HG02759 (cell line): Measurements from ENCODE around the gene NPM3.
"Not testable (repeated sequence)": the region's sequence is repeated elsewhere in the genome, so short reads cannot be mapped to it uniquely, and the experiment has no call there.

ENCODE experiments used
- ATAC-seq: cut with Tn5 transposase; IDR thresholded peaks from one replicate; pipeline ENCODE4 v1.9.1; 2021; ENCODE audit warnings: mild to moderate bottlenecking, moderate library complexity; ENCODE audit not compliant: unreplicated experiment

Gene NPM3

GRCh38 chr10:101807158-101807557 lies 23.9 kb upstream of the NPM3 start:
- ATAC-seq = no peak

- ATAC-seq = no peak
These were observed 20.3 kb upstream of the NPM3 start for GRCh38 chr10:101803511-101803910.

GRCh38 chr10:101797403-101798059 lies 14.3 kb upstream of the NPM3 start:
- ATAC-seq = no peak

- ATAC-seq = no peak
These were observed 10.3 kb upstream of the NPM3 start for GRCh38 chr10:101793526-101793925.

GRCh38 chr10:101789686-101790085 lies 6.4 kb upstream of the NPM3 start:
- ATAC-seq = no peak

- not testable (repeated sequence) for ATAC-seq
These were observed 6.0 kb upstream of the NPM3 start for GRCh38 chr10:101789231-101789630.

- no peak for ATAC-seq
These were observed 2.6 kb upstream of the NPM3 start for GRCh38 chr10:101785801-101786200.

- ATAC-seq = no peak
These were observed 1.3 kb upstream of the NPM3 start for GRCh38 chr10:101784558-101784957.

GRCh38 chr10:101783736-101784118 lies 481 bp upstream of the NPM3 start:
- no peak for ATAC-seq

GRCh38 chr10:101781984-101782810 lies 1.0 kb downstream of the NPM3 start:
- no peak for ATAC-seq

GRCh38 chr10:101781655-101781983 lies 1.6 kb downstream of the NPM3 start:
- ATAC-seq = no peak

GRCh38 chr10:101780818-101781654 lies 2.2 kb downstream of the NPM3 start:
- ATAC-seq = no peak

GRCh38 chr10:101780187-101780817 lies 2.9 kb downstream of the NPM3 start:
- no peak for ATAC-seq

GRCh38 chr10:101779544-101780186 lies 3.6 kb downstream of the NPM3 start:
- peak; percentile 55 for ATAC-seq

GRCh38 chr10:101778781-101779543 lies 4.3 kb downstream of the NPM3 start:
- no peak for ATAC-seq

GRCh38 chr10:101778151-101778780 lies 5.0 kb downstream of the NPM3 start:
- ATAC-seq = no peak

- ATAC-seq = no peak
These were observed 5.6 kb downstream of the NPM3 start for GRCh38 chr10:101777619-101778145.

GRCh38 chr10:101776161-101776817 lies 7.0 kb downstream of the NPM3 start:
- ATAC-seq = no peak
